PC-3 (cell line): ENCODE data around the gene RAB37. TPM values are rescaled to one million over a fixed set of nuclear protein-coding genes. Genes with fewer than 3 reads are reported as not detected.
A peak's percentile ranks its signal among the peaks of the same experiment; 100 is the strongest.

Experiments used
- ATAC-seq: fragments of 200-7000 bp; cut with Tn5 transposase; 2 replicates; pipeline ENCODE4 v1.9.1; 2020; ENCODE audit warnings: mild to moderate bottlenecking, moderate library complexity
- BruUV-seq: library from RNA; stranded (reverse); fragments of 400-500 nt; replicated peaks from 2 replicates; lab custom pipeline; 2021; lab: Mats Ljungman, UMichigan
- CTCF ChIA-PET: fragments of 300-600 bp; sonication (Branson Sonifier 250); formaldehyde crosslinking; loops from one replicate; lab custom pipeline; 2022; ENCODE audit warnings: antibody characterized with exemption; lab: Charles Lee
- POLR2A ChIA-PET: fragments of 300-600 bp; sonication (Branson Sonifier 250); formaldehyde crosslinking; loops from one replicate; lab custom pipeline; 2022; ENCODE audit warnings: antibody characterized with exemption; ENCODE audit not compliant: unreplicated experiment; lab: Charles Lee
- DNase-seq: peaks from one replicate; pipeline ENCODE4 v3.0.0-alpha.2; 2015
- H2AFZ ChIP-seq: fragments of 300-600 bp; sonication (generic); 2 replicates; pipeline ENCODE4 v1.6.0; 2016; ENCODE audit warnings: antibody characterized with exemption, low read length
- H3F3A ChIP-seq: fragments of 300-600 bp; sonication (generic); one replicate; pipeline ENCODE4 v1.6.0; 2017; ENCODE audit warnings: antibody characterized with exemption, low read length, control low read depth, mild to moderate bottlenecking; ENCODE audit not compliant: unreplicated experiment
- H3K27ac ChIP-seq: fragments of 300-600 bp; sonication (generic); 2 replicates; pipeline ENCODE4 v1.5.1; 2016; ENCODE audit warnings: mild to moderate bottlenecking, low read length
- H3K27me3 ChIP-seq: fragments of 300-600 bp; sonication (generic); 2 replicates; pipeline ENCODE4 v1.6.1; 2016; ENCODE audit warnings: low read length, mixed read lengths
- H3K36me3 ChIP-seq: fragments of 300-600 bp; sonication (generic); 2 replicates; pipeline ENCODE4 v1.6.1; 2016; ENCODE audit warnings: low read depth, mixed run types, low read length, mixed read lengths
- H3K4me1 ChIP-seq: fragments of 300-600 bp; sonication (generic); 2 replicates; pipeline ENCODE4 v1.5.1; 2016; ENCODE audit warnings: low read length; ENCODE audit not compliant: insufficient read depth
- H3K4me2 ChIP-seq: fragments of 300-600 bp; sonication (generic); 2 replicates; pipeline ENCODE4 v1.6.0; 2016; ENCODE audit warnings: low read length
- H3K4me3 ChIP-seq: fragments of 300-600 bp; sonication (generic); 2 replicates; pipeline ENCODE4 v1.5.1; 2016; ENCODE audit warnings: mild to moderate bottlenecking, low read length, mixed read lengths
- H3K79me2 ChIP-seq: fragments of 300-600 bp; sonication (generic); 2 replicates; pipeline ENCODE4 v1.6.1; 2017; ENCODE audit warnings: low read length, mixed read lengths
- H3K9ac ChIP-seq: fragments of 300-600 bp; sonication (generic); 2 replicates; pipeline ENCODE4 v1.6.0; 2016; ENCODE audit warnings: mild to moderate bottlenecking, low read length
- H3K9me2 ChIP-seq: fragments of 300-600 bp; sonication (generic); replicated peaks from 2 replicates; pipeline ENCODE4 v1.6.1; 2016; ENCODE audit warnings: mixed run types, low read length, mixed read lengths
- H3K9me3 ChIP-seq: fragments of 300-600 bp; sonication (generic); 2 replicates; pipeline ENCODE4 v1.6.1; 2016; ENCODE audit warnings: low read length, mixed read lengths
- H4K20me1 ChIP-seq: fragments of 300-600 bp; sonication (generic); 2 replicates; pipeline ENCODE4 v1.6.1; 2016; ENCODE audit warnings: low read length, mixed read lengths
- EZH2 ChIP-seq: fragments of 300-600 bp; sonication (generic); IDR thresholded peaks from one replicate; pipeline ENCODE4 v1.6.1; 2017; ENCODE audit warnings: antibody characterized with exemption, mild to moderate bottlenecking, low read length; ENCODE audit not compliant: unreplicated experiment
- EZH2phosphoT487 ChIP-seq: fragments of 300-600 bp; sonication (generic); IDR thresholded peaks from 2 replicates; pipeline ENCODE4 v1.6.1; 2018; ENCODE audit warnings: mild to moderate bottlenecking, antibody characterized with exemption, low read length, borderline replicate concordance
- intact Hi-C: fragments of 100-400 bp; cut with micrococcal nuclease; formaldehyde crosslinking; loops from 2 replicates; pipeline ENCODE4 v1.9.0; 2023
- total RNA-seq: library from RNA; depleted of rRNA; stranded (reverse); fragments of >200 nt; gene quantifications from 2 replicates; pipeline ENCODE4 v1.2.3, GENCODE V29; 2014
- TF ChIP-seq, protein P1 (sequence below): fragments of 300-600 bp; sonication (generic); conservative IDR thresholded peaks from 2 replicates; pipeline ENCODE4 v1.5.1; 2017; ENCODE audit warnings: antibody characterized with exemption, low read depth, mild to moderate bottlenecking, low read length

RAB37 gene
- total RNA-seq, 1 experiment from 2014 or later = 0.66 TPM

DNA sequence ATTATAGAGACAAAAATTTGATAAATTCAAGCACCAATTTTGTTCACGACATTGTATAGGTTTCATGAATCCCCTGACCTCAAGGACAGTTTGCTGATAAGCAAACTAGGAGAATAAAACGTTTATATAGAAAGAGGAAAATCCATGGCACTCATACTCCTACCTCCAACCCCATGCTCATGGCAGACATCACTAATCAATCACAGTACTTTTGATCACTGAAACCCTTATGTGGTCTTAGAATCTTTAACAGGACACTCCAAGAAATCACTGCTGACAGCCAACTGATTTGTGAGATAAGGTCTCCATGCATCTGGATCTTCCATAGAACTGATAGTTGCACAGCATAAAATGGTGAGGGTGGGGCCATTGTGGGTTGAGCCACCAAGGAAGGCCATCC lies 6.7 kb downstream of the RAB37 start:
- ChIA-PET CTCF (no interaction called here), POLR2A (no interaction called here)
- Histone ChIP-seq H3K9ac (no peak overlapping the region), H4K20me1 (no peaks in the 10 kb centered on the region), H3K4me1 (peaks cover 14% of the 10 kb centered on the region), H3K79me2 (peaks cover 2% of the 10 kb centered on the region; the same call in 1 of the 2 replicates), H3K36me3 (no peaks in the 10 kb centered on the region), H3K4me2 (no peak overlapping the region), H3K4me3 (no peak overlapping the region), H3K9me3 (no peaks in the 10 kb centered on the region), H2AFZ (no peak overlapping the region), H3K27me3 (peaks cover 13% of the 10 kb centered on the region; the same call in 1 of the 2 replicates), H3K27ac (no peak overlapping the region), H3F3A (no peaks in the 10 kb centered on the region), H3K9me2 (no peaks in the 10 kb centered on the region)
- TF ChIP-seq EZH2phosphoT487 (no peak), EZH2 (no peak)
- TF ChIP-seq, protein P1, sequence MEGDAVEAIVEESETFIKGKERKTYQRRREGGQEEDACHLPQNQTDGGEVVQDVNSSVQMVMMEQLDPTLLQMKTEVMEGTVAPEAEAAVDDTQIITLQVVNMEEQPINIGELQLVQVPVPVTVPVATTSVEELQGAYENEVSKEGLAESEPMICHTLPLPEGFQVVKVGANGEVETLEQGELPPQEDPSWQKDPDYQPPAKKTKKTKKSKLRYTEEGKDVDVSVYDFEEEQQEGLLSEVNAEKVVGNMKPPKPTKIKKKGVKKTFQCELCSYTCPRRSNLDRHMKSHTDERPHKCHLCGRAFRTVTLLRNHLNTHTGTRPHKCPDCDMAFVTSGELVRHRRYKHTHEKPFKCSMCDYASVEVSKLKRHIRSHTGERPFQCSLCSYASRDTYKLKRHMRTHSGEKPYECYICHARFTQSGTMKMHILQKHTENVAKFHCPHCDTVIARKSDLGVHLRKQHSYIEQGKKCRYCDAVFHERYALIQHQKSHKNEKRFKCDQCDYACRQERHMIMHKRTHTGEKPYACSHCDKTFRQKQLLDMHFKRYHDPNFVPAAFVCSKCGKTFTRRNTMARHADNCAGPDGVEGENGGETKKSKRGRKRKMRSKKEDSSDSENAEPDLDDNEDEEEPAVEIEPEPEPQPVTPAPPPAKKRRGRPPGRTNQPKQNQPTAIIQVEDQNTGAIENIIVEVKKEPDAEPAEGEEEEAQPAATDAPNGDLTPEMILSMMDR = no peak
- intact Hi-C loops = loop anchor here (1.0 to 2.0 kb wide), 3 partner anchors 27 to 122 kb away; no protein-coding TSS in a partner anchor
- BruUV-seq = no TSS peak
- no peak for ATAC-seq
- DNase-seq = no peak

DNA sequence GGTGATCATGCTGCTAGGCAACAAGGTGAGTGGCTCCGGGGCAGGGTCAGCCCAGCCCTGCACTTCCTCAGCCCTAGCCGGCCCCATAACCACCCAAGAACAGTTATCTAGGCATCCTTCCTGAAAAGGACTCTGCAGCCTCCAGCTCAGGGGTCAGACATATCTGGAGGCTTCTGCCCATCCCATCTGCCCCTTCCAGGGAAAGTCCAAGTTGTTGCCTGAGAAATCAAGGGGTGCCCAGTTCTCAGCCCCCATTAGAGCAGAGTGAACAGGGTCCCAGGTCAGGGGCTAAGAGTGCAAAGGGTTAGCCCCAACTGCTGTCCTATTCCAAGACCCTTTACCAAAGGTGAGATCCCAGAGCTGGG lies 7.3 kb downstream of the RAB37 start:
- no TSS peak for BruUV-seq
- H3K4me3 ChIP-seq = no peak overlapping the region
- intact Hi-C loops = loop anchor here (1.0 to 2.0 kb wide), 3 partner anchors 26 to 121 kb away; no protein-coding TSS in a partner anchor
- no peaks in the 10 kb centered on the region for H3K9me3 ChIP-seq
- ATAC-seq = no peak
- peaks cover 12% of the 10 kb centered on the region for H3K4me1 ChIP-seq
- H3K27me3 ChIP-seq = peaks cover 8% of the 10 kb centered on the region; the same call in 1 of the 2 replicates
- 0 out of 2 replicates have a peak, but pooled peaks cover under 1% of the 10 kb centered on the region for H4K20me1 ChIP-seq
- no peaks in the 10 kb centered on the region for H3K36me3 ChIP-seq
- H3K27ac ChIP-seq = no peak overlapping the region
- TF ChIP-seq, protein P1 = no peak
- TF ChIP-seq EZH2phosphoT487 = no peak
- no peak overlapping the region for H3K4me2 ChIP-seq
- POLR2A ChIA-PET = no interaction called here
- H3K9me2 ChIP-seq = no peaks in the 10 kb centered on the region
- CTCF ChIA-PET = interaction anchor here (0.6 to 3.5 kb wide), 4 partner anchors 26 to 108 kb away, joined by 3 to 29 read pairs (median 6); partner anchors contain the start of gene NAT9
- H3K79me2 ChIP-seq = peaks cover 8% of the 10 kb centered on the region
- peak overlapping the region; percentile 70; the same call in 1 of the 2 replicates for H2AFZ ChIP-seq
- H3K9ac ChIP-seq = no peak overlapping the region
- no peak for DNase-seq
- H3F3A ChIP-seq = no peaks in the 10 kb centered on the region
